Measurements from ENCODE around the gene RPS24.

The RPS24 gene

GRCh38 chr10:78078539-78079330 is 45.1 kb downstream of the RPS24 start:
- H3K4me1 ChIP-seq = no peaks in the 10 kb centered on the region
- no peaks in the 10 kb centered on the region for H3K79me2 ChIP-seq
- TF ChIP-seq CTCF (IDR thresholded peaks at IDR 0.05) = no peak
- H3K27me3 ChIP-seq (ENCODE audit: control insufficient read depth, insufficient read depth, low read length) = no peaks in the 10 kb centered on the region
- no peak overlapping the region for H2AFZ ChIP-seq
- no peak overlapping the region for H3K4me3 ChIP-seq (ENCODE audit: low read depth, low read length)
- H3K4me2 ChIP-seq (ENCODE audit: low read length) = no peak overlapping the region
- H3K27ac ChIP-seq = no peak overlapping the region
- no peaks in the 10 kb centered on the region for H3K9me3 ChIP-seq (ENCODE audit: control insufficient read depth, low read length)
- H3K9ac ChIP-seq = no peak overlapping the region
- no peaks in the 10 kb centered on the region for H3K36me3 ChIP-seq (ENCODE audit: control insufficient read depth, insufficient read depth, low read length)

DNA sequence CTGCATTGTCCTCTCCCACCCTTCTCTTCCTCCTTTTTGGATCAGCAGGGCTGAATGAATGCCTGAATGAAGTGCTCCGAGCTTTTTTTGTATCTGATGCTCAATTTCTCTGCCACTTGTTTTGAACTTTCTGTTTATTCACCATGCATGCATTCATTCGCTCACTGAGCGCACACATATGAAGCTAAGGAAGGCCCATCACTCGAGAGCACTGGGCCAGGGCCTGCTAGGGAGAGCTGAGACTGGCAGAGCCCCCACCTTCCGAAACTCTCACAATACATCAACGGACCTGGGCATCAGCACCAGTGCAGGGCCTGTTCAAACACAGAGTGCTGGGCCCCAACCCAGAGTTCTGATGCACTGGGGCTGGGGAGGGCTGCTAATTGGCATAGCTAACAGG is 45.7 kb downstream of the RPS24 start:
- H3K4me2 ChIP-seq (ENCODE audit: low read length) = no peak overlapping the region
- H3K27me3 ChIP-seq (ENCODE audit: control insufficient read depth, insufficient read depth, low read length) = no peaks in the 10 kb centered on the region
- no peaks in the 10 kb centered on the region for H3K4me1 ChIP-seq
- H3K27ac ChIP-seq = no peak overlapping the region
- H3K4me3 ChIP-seq (ENCODE audit: low read depth, low read length) = no peak overlapping the region
- no peaks in the 10 kb centered on the region for H3K9me3 ChIP-seq (ENCODE audit: control insufficient read depth, low read length)
- H3K36me3 ChIP-seq (ENCODE audit: control insufficient read depth, insufficient read depth, low read length) = no peaks in the 10 kb centered on the region
- H3K79me2 ChIP-seq = no peaks in the 10 kb centered on the region
- TF ChIP-seq CTCF (IDR thresholded peaks at IDR 0.05) = no peak
- H3K9ac ChIP-seq = no peak overlapping the region
- H2AFZ ChIP-seq = no peak overlapping the region

GRCh38 chr10:78081292-78081691 is 47.6 kb downstream of the RPS24 start:
- no peak for TF ChIP-seq CTCF (IDR thresholded peaks at IDR 0.05)
- no peaks in the 10 kb centered on the region for H3K36me3 ChIP-seq (ENCODE audit: control insufficient read depth, insufficient read depth, low read length)
- H3K27ac ChIP-seq = no peak overlapping the region
- H3K4me3 ChIP-seq (ENCODE audit: low read depth, low read length) = no peak overlapping the region
- no peak overlapping the region for H3K9ac ChIP-seq
- no peak overlapping the region for H3K4me2 ChIP-seq (ENCODE audit: low read length)
- H3K4me1 ChIP-seq = no peaks in the 10 kb centered on the region
- no peaks in the 10 kb centered on the region for H3K27me3 ChIP-seq (ENCODE audit: control insufficient read depth, insufficient read depth, low read length)
- no peak overlapping the region for H2AFZ ChIP-seq
- no peaks in the 10 kb centered on the region for H3K79me2 ChIP-seq
- no peaks in the 10 kb centered on the region for H3K9me3 ChIP-seq (ENCODE audit: control insufficient read depth, low read length)

DNA sequence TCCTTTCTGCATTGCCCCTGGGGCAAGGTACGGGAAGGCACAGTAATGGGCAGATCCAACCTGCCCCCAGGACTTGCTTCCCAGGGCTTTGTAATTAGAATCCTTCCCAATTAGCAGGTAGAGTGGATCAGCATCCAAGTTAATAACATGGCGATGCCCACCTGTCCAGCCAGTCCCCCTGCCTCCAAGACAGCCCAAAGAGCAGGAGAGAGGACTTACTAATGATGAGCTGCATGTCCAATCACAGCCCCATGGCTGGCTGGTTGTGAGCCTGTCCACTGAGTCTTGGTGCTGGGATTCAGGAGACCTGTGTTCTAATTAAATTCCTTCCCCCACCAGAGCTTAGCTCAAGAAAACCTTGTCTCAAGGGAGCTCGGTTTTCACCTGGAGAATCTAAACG is 49.0 kb downstream of the RPS24 start:
- Histone ChIP-seq H3K9me3 (ENCODE audit: control insufficient read depth, low read length) (no peaks in the 10 kb centered on the region), H3K27me3 (ENCODE audit: control insufficient read depth, insufficient read depth, low read length) (no peaks in the 10 kb centered on the region), H3K36me3 (ENCODE audit: control insufficient read depth, insufficient read depth, low read length) (no peaks in the 10 kb centered on the region)

More for the DNA sequence above, 49.0 kb downstream of the RPS24 start:
- H3K27ac ChIP-seq = no peak overlapping the region
- H3K9ac ChIP-seq = no peak overlapping the region
- no peaks in the 10 kb centered on the region for H3K4me1 ChIP-seq
- TF ChIP-seq CTCF (IDR thresholded peaks at IDR 0.05) = no peak
- H3K4me2 ChIP-seq (ENCODE audit: low read length) = no peak overlapping the region
- H3K4me3 ChIP-seq (ENCODE audit: low read depth, low read length) = no peak overlapping the region
- no peaks in the 10 kb centered on the region for H3K79me2 ChIP-seq
- no peak overlapping the region for H2AFZ ChIP-seq

Measured in parathyroid adenoma (tissue), 2 donors.